ENCODE results near the gene RANBP9. TPM values are rescaled to one million over a fixed set of nuclear protein-coding genes. Genes with fewer than 3 reads are reported as not detected.
A peak's percentile ranks its signal among the peaks of the same experiment; 100 is the strongest.

The RANBP9 gene
- total and polyA plus RNA-seq, 9 of the 15 experiments (the other 6 are each of a cell fraction or from before 2014, with no cell fraction given) = 27.5 to 130 (median 61.5) TPM

GRCh38 chr6:13711733-13712598, at the start of gene RANBP9 (continued):
- TF ChIP-seq FOXJ3 (CRISPR knock-in tag; IDR thresholded peaks at IDR 0.05) (no peak), CEBPG (CRISPR knock-in tag; IDR thresholded peaks at IDR 0.05) (no peak), CEBPG (tag; conservative IDR thresholded peaks at IDR 0.05 in 1 of 2, IDR thresholded peaks at IDR 0.05 in 1 of 2) (no peak), ZBTB2 (IDR thresholded peaks at IDR 0.05) (no peak; the same call in 1 of the 2 replicates), RBM39 (optimal IDR thresholded peaks at IDR 0.05; ENCODE audit: low read depth, low read length) (no peak), ZNF586 (CRISPR knock-in tag; conservative IDR thresholded peaks at IDR 0.05) (no peak), TEAD2 (tag; IDR thresholded peaks at IDR 0.05) (no peak), XRCC5 (IDR thresholded peaks at IDR 0.05; ENCODE audit: low read depth, low read length) (peak; percentile 98), ADNP (tag; IDR thresholded peaks at IDR 0.05) (no peak), HMGN3 (IDR thresholded peaks at IDR 0.05; ENCODE audit: borderline replicate concordance, extremely low read depth, insufficient read length, low read depth, low read length) (peak; percentile 89), PREB (CRISPR knock-in tag; IDR thresholded peaks at IDR 0.05) (no peak), MTA3 (IDR thresholded peaks at IDR 0.05; ENCODE audit: borderline replicate concordance) (peak; percentile 88; the same call in 1 of the 2 replicates), NFIX (CRISPR knock-in tag; IDR thresholded peaks at IDR 0.05; ENCODE audit: low read depth) (no peak), ZBTB5 (IDR thresholded peaks at IDR 0.05) (no peak), RNF2 (IDR thresholded peaks at IDR 0.05) (peak; percentile 83), ZNF699 (CRISPR knock-in tag; IDR thresholded peaks at IDR 0.05; ENCODE audit: insufficient replicate concordance) (no peak), MEIS2 (IDR thresholded peaks at IDR 0.05; ENCODE audit: partially characterized antibody) (no peak), MTA1 (IDR thresholded peaks at IDR 0.05; ENCODE audit: borderline replicate concordance) (no peak), BRD9 (IDR thresholded peaks at IDR 0.05; ENCODE audit: low read depth, partially characterized antibody) (no peak), CHD2 (IDR thresholded peaks at IDR 0.05; ENCODE audit: low read depth, low read length) (peak; percentile 66; the same call in 1 of the 2 replicates), GTF2B (IDR thresholded peaks at IDR 0.05; ENCODE audit: extremely low read depth, insufficient read length) (no peak), HNRNPL (IDR thresholded peaks at IDR 0.05; ENCODE audit: low read depth, low read length) (no peak), ZNF143 (CRISPR knock-in tag; IDR thresholded peaks at IDR 0.05) (no peak; the same call in 1 of the 2 replicates), ZNF644 (tag; IDR thresholded peaks at IDR 0.05; ENCODE audit: low read depth) (no peak)

Measured in K562 (cell line).